B cell (primary cell): Measurements from ENCODE around the gene NLGN1. TPM values are rescaled to one million over a fixed set of nuclear protein-coding genes. Genes with fewer than 3 reads are reported as not detected.

Experiments
- ATAC-seq: fragments of 200-7000 bp; cut with Tn5 transposase; one replicate; pipeline ENCODE4 v1.10.0; 2021; ENCODE audit warnings: low read depth, mild to moderate bottlenecking, moderate number of reproducible peaks, moderate library complexity
- CTCF ChIA-PET: fragments of 350-600 bp; sonication (Branson Sonifier 250); formaldehyde crosslinking; loops from one replicate; lab custom pipeline; 2021; ENCODE audit warnings: antibody characterized with exemption, inconsistent platforms; lab: Charles Lee
- POLR2A ChIA-PET: fragments of 350-600 bp; sonication (Branson Sonifier 250); formaldehyde crosslinking; loops from one replicate; lab custom pipeline; 2021; ENCODE audit warnings: antibody characterized with exemption; lab: Charles Lee
- DNase-seq: peaks from one replicate; pipeline ENCODE4 v3.0.0; 2013
- H2AFZ ChIP-seq: 2 replicates; pipeline ENCODE4 v1.6.1; 2012; ENCODE audit warnings: mild to moderate bottlenecking, low read depth, low read length; ENCODE audit not compliant: insufficient read depth, poor library complexity, severe bottlenecking
- H3K27ac ChIP-seq, 2 donors: 1 replicate in 1 of 2; 2 replicates in 1 of 2; pipeline ENCODE4 v1.5.1; 2012 to 2013; ENCODE audit warnings: low read length in 2 of 2, mild to moderate bottlenecking in 2 of 2, moderate library complexity in 1 of 2
- H3K27me3 ChIP-seq, 4 experiments: fragments of 200-600 bp in 1 of 4; sonication (generic) in 1 of 4; replicated peaks in 1 of 4; 1 replicate in 2 of 4; 2 replicates in 2 of 4; pipeline versions ENCODE4 v1.6.1 to v1.7.0; 2013 to 2016; ENCODE audit warnings: low read length in 3 of 4, mild to moderate bottlenecking in 2 of 4, mixed read lengths in 1 of 4, moderate library complexity in 1 of 4; ENCODE audit not compliant: insufficient read depth in 4 of 4, control insufficient read depth in 3 of 4; ENCODE audit errors: control extremely low read depth in 1 of 4
- H3K36me3 ChIP-seq, 2 experiments: replicated peaks in 1 of 2; 1 replicate in 1 of 2; 2 replicates in 1 of 2; pipeline versions ENCODE4 v1.6.1 to v1.7.1; 2013; ENCODE audit warnings: low read length in 1 of 2; ENCODE audit not compliant: insufficient read depth in 2 of 2, control insufficient read depth in 1 of 2; ENCODE audit errors: control extremely low read depth in 1 of 2, extremely low read depth in 1 of 2
- H3K4me1 ChIP-seq, 2 donors: fragments of 200-600 bp in 1 of 2; sonication (generic) in 1 of 2; 1 replicate in 1 of 2; 2 replicates in 1 of 2; pipeline versions ENCODE4 v1.5.1 to v1.6.1; 2013 to 2017; ENCODE audit warnings: low read length in 2 of 2; ENCODE audit not compliant: control insufficient read depth in 2 of 2, insufficient read depth in 2 of 2
- H3K4me2 ChIP-seq: replicated peaks from 2 replicates; pipeline ENCODE3; 2012; ENCODE audit warnings: mild to moderate bottlenecking, low read depth, low read length; ENCODE audit not compliant: poor library complexity, severe bottlenecking
- H3K4me3 ChIP-seq, 5 experiments: fragments of 200-600 bp in 1 of 5; sonication (generic) in 1 of 5; 1 replicate in 3 of 5; 2 replicates in 2 of 5; pipeline versions ENCODE4 v1.5.1 to v1.7.0; 2011 to 2016; ENCODE audit warnings: low read length in 4 of 5, mild to moderate bottlenecking in 4 of 5, low read depth in 2 of 5, control low read depth in 1 of 5, moderate library complexity in 1 of 5; ENCODE audit not compliant: insufficient read depth in 1 of 5; ENCODE audit errors: control extremely low read depth in 1 of 5, extremely low read depth in 1 of 5
- H3K79me2 ChIP-seq: fragments of 200-600 bp; sonication (generic); one replicate; pipeline ENCODE4 v1.6.0; 2016; ENCODE audit warnings: low read length; ENCODE audit not compliant: control insufficient read depth, insufficient read depth
- H3K9ac ChIP-seq: fragments of 200-600 bp; sonication (generic); 2 replicates; pipeline ENCODE4 v1.6.1; 2017; ENCODE audit warnings: mild to moderate bottlenecking, low read length, moderate library complexity
- H3K9me3 ChIP-seq, 3 donors: one replicate each; pipeline versions ENCODE4 v1.6.1 to v1.7.1; 2013; ENCODE audit warnings: low read length in 2 of 3; ENCODE audit not compliant: control insufficient read depth in 2 of 3, insufficient read depth in 1 of 3; ENCODE audit errors: control extremely low read depth in 1 of 3
- H4K20me1 ChIP-seq: 2 replicates; pipeline ENCODE4 v1.6.0; 2012; ENCODE audit warnings: mild to moderate bottlenecking, low read length; ENCODE audit not compliant: insufficient read depth, control insufficient read depth, poor library complexity, severe bottlenecking
- H3K27ac Mint-ChIP-seq: one replicate; pipeline ENCODE4 v1.8.0; 2021; ENCODE audit warnings: mixed read lengths
- H3K27me3 Mint-ChIP-seq: one replicate; pipeline ENCODE4 v1.8.0; 2021; ENCODE audit warnings: mixed read lengths
- H3K4me1 Mint-ChIP-seq: one replicate; pipeline ENCODE4 v1.8.0; 2021; ENCODE audit warnings: mixed read lengths
- H3K4me3 Mint-ChIP-seq: one replicate; pipeline ENCODE4 v1.8.0; 2021; ENCODE audit warnings: mixed read lengths
- H3K9me3 Mint-ChIP-seq: one replicate; pipeline ENCODE4 v1.8.0; 2022; ENCODE audit warnings: mixed read lengths; ENCODE audit not compliant: insufficient read depth
- EZH2 ChIP-seq: IDR thresholded peaks from 2 replicates; pipeline ENCODE4 v1.6.1; 2012; ENCODE audit warnings: borderline replicate concordance, low read depth, mild to moderate bottlenecking, moderate library complexity, low read length; ENCODE audit not compliant: insufficient read depth, poor library complexity, severe bottlenecking
- WGBS: methylation state at CpG from one replicate; pipeline ENCODE4 v1.1.5; 2013; ENCODE audit warnings: missing lambda C conversion rate; ENCODE audit not compliant: insufficient coverage; 5-methylcytosine and 5-hydroxymethylcytosine counted together
- intact Hi-C: fragments of 100-400 bp; cut with micrococcal nuclease; formaldehyde crosslinking; loops from one replicate; pipeline ENCODE4 v1.10.0; 2022
- polyA plus RNA-seq: library from polyadenylated mRNA; depleted of rRNA; stranded (reverse); fragments of >200 nt; gene quantifications from 2 replicates; pipeline ENCODE4 v1.2.3, GENCODE V29; 2012
- total RNA-seq, 2 donors: library from RNA; stranded (reverse); fragments of 120-200 nt in 1 of 2; gene quantifications; 1 replicate in 1 of 2; 2 replicates in 1 of 2; pipeline versions ENCODE4 v1.2.3 to v1.2.4, GENCODE V29; 2013 to 2022
- TF ChIP-seq, protein P1 (sequence below): fragments of 200-600 bp; IDR thresholded peaks from one replicate; pipeline ENCODE4 v1.8.0; 2022; ENCODE audit warnings: antibody characterized with exemption, mild to moderate bottlenecking

Gene NLGN1
- total and polyA plus RNA-seq, 2 donors (not counting 1 experiment from before 2014, with no cell fraction given): not detected

DNA sequence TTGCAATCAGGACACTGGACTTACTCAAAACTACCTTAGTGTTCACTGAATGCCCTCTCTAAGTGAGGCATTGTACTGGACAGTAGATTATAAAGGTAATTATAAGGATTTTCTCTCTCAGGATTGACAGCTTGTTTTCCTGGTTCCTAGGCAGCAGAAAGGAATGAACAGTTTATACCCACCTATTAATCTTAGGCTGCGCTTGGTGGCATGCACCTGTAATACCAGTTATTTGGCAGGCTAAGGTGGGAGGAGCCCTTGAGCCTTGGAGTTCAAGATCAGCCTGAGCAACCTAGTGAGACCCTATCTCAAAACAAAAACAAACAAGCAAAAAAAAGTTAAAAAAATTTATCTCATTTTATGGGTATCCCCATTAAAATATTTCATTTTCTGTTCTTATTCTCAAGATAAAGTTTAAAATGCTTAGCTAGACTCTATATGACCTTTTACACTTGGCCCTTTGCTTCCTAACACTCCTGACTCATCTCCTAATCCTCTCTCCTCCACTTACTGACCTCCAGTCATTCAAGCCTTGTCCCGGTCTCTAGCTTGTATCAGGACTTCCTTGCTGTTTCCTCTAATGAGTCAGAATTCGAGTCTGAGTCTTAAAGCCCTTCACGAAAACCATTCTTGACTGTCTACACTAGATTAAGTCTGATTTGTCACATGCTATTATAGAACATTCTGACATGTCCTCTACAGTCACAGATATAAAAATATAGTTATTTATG, 348.6 kb downstream of the NLGN1 start:
- intact Hi-C loops: no loop called here
- Histone ChIP-seq H3K27me3 (no peaks in the 10 kb centered on the region), H3K4me3 (no peak overlapping the region), H3K79me2 (no peaks in the 10 kb centered on the region), H3K4me1 (no peaks in the 10 kb centered on the region), H2AFZ (no peak overlapping the region), H4K20me1 (no peaks in the 10 kb centered on the region), H3K4me2 (no peak overlapping the region), H3K27ac (no peak overlapping the region), H3K9ac (no peak overlapping the region), H3K9me3 (no peaks in the 10 kb centered on the region), H3K36me3 (no peaks in the 10 kb centered on the region)
- TF ChIP-seq, protein P1, sequence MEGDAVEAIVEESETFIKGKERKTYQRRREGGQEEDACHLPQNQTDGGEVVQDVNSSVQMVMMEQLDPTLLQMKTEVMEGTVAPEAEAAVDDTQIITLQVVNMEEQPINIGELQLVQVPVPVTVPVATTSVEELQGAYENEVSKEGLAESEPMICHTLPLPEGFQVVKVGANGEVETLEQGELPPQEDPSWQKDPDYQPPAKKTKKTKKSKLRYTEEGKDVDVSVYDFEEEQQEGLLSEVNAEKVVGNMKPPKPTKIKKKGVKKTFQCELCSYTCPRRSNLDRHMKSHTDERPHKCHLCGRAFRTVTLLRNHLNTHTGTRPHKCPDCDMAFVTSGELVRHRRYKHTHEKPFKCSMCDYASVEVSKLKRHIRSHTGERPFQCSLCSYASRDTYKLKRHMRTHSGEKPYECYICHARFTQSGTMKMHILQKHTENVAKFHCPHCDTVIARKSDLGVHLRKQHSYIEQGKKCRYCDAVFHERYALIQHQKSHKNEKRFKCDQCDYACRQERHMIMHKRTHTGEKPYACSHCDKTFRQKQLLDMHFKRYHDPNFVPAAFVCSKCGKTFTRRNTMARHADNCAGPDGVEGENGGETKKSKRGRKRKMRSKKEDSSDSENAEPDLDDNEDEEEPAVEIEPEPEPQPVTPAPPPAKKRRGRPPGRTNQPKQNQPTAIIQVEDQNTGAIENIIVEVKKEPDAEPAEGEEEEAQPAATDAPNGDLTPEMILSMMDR: no peak
- TF ChIP-seq EZH2: no peak
- no peaks in the 10 kb centered on the region for H3K9me3 Mint-ChIP-seq
- ChIA-PET CTCF (no interaction called here), POLR2A (no interaction called here)
- H3K4me1 Mint-ChIP-seq: no peaks in the 10 kb centered on the region
- H3K4me3 Mint-ChIP-seq: no peak overlapping the region
- no peak for DNase-seq
- H3K27ac Mint-ChIP-seq: no peak overlapping the region
- no peak for ATAC-seq
- H3K27me3 Mint-ChIP-seq: no peaks in the 10 kb centered on the region
- WGBS: 67% methylated on average over 1 of the region's 4 CpGs

GRCh38 chr3:173747427-173747826, 349.9 kb downstream of the NLGN1 start:
- H3K27ac Mint-ChIP-seq: no peak overlapping the region
- Histone ChIP-seq H3K9me3 (no peaks in the 10 kb centered on the region), H3K4me2 (no peak overlapping the region), H3K79me2 (no peaks in the 10 kb centered on the region), H3K27ac (no peak overlapping the region), H3K9ac (no peak overlapping the region), H3K36me3 (no peaks in the 10 kb centered on the region), H3K27me3 (no peaks in the 10 kb centered on the region), H3K4me1 (no peaks in the 10 kb centered on the region), H4K20me1 (no peaks in the 10 kb centered on the region), H2AFZ (no peak overlapping the region), H3K4me3 (no peak overlapping the region)
- no peaks in the 10 kb centered on the region for H3K9me3 Mint-ChIP-seq
- intact Hi-C loops: no loop called here
- no peak for TF ChIP-seq EZH2
- TF ChIP-seq, protein P1: no peak
- no peak overlapping the region for H3K4me3 Mint-ChIP-seq
- no CpG with 5 or more reads among the region's 3 CpGs for WGBS
- ATAC-seq: no peak
- POLR2A ChIA-PET: no interaction called here
- no peaks in the 10 kb centered on the region for H3K4me1 Mint-ChIP-seq
- CTCF ChIA-PET: no interaction called here
- DNase-seq: no peak
- H3K27me3 Mint-ChIP-seq: no peaks in the 10 kb centered on the region
